ENCODE results near the gene BMP7.

Gene BMP7

GRCh38 chr20:57169162-57169561, 97.3 kb downstream of the BMP7 start:
- Histone ChIP-seq H3K4me3 (no peak overlapping the region), H3K27ac (no peak overlapping the region)
- TF ChIP-seq CTCF (IDR thresholded peaks at IDR 0.05), result no peak
- DNase-seq (ENCODE audit: low spot score), result no peak

GRCh38 chr20:57167971-57168701, 98.3 kb downstream of the BMP7 start:
- Histone ChIP-seq H3K4me3 (no peak overlapping the region), H3K27ac (no peak overlapping the region)
- no peak for DNase-seq (ENCODE audit: low spot score)
- no peak for TF ChIP-seq CTCF (IDR thresholded peaks at IDR 0.05)

GRCh38 chr20:57167292-57167655, 99.2 kb downstream of the BMP7 start:
- no peak for DNase-seq (ENCODE audit: low spot score)
- H3K4me3 ChIP-seq, result no peak overlapping the region
- H3K27ac ChIP-seq, result no peak overlapping the region
- no peak for TF ChIP-seq CTCF (IDR thresholded peaks at IDR 0.05)

GRCh38 chr20:57166568-57167291, 99.7 kb downstream of the BMP7 start:
- Histone ChIP-seq H3K4me3 (no peak overlapping the region), H3K27ac (no peak overlapping the region)
- DNase-seq (ENCODE audit: low spot score), result no peak
- no peak for TF ChIP-seq CTCF (IDR thresholded peaks at IDR 0.05)

- no peak for DNase-seq (ENCODE audit: low spot score)
- H3K4me3 ChIP-seq, result no peak overlapping the region
- no peak for TF ChIP-seq CTCF (IDR thresholded peaks at IDR 0.05)
- no peak overlapping the region for H3K27ac ChIP-seq
These were observed 100.9 kb downstream of the BMP7 start for GRCh38 chr20:57165427-57166004.

- Histone ChIP-seq H3K4me3 (no peak overlapping the region), H3K27ac (no peak overlapping the region)
- TF ChIP-seq CTCF (IDR thresholded peaks at IDR 0.05), result no peak
- no peak for DNase-seq (ENCODE audit: low spot score)
These were observed 101.6 kb downstream of the BMP7 start for GRCh38 chr20:57164872-57165271.
